Mammary epithelial cell (primary cell): ENCODE data around the gene ASPRV1.

Experiments used
- EZH2 ChIP-seq: IDR thresholded peaks from 2 replicates; pipeline ENCODE4 v1.6.1; 2012; ENCODE audit warnings: low read length, inconsistent platforms, borderline replicate concordance
- TF ChIP-seq, protein P1 (sequence below), 2 donors: IDR thresholded peaks in 1 of 2; conservative IDR thresholded peaks in 1 of 2; 2 replicates each; pipeline ENCODE4 v1.5.1; 2011 to 2012; ENCODE audit warnings: inconsistent platforms in 2 of 2, low read length in 2 of 2, mild to moderate bottlenecking in 2 of 2, control low read depth in 1 of 2, low read depth in 1 of 2; ENCODE audit not compliant: insufficient read depth in 1 of 2; ENCODE audit errors: extremely low read depth in 1 of 2

DNA sequence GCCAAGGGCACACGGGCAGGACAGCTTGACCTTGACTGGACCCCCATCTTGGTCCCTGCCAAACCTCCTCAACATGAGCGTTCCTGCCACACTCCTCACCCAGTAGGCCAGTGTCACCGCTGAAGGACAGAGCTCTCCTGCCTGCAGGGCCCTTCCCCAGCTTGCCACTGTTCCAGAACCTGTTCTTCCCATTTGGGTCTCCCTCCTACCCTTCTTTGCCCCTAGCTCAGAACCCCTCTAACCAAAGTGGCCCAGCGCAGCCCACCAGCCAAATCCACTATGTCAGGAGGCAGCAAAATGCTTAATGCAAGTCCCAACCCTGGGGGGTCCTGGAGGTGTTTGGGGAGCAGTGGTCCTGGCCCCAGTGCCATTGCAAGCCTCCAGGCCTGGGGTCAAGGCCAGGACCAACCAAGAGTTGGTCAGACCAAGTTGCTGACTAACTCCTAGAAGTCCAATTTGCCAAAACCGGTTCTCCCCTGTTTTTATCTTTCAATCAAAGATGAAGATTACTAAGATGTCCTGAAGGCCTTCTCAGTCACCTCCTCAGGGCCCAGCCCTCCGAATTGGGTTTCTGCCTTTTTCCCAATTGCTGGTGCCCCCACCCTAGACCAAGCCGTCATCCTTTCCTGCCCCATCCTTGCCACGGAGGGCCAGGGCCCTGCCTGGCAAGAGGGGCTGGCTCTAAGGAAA lies 4.5 kb upstream of the ASPRV1 start:
- TF ChIP-seq, protein P1, sequence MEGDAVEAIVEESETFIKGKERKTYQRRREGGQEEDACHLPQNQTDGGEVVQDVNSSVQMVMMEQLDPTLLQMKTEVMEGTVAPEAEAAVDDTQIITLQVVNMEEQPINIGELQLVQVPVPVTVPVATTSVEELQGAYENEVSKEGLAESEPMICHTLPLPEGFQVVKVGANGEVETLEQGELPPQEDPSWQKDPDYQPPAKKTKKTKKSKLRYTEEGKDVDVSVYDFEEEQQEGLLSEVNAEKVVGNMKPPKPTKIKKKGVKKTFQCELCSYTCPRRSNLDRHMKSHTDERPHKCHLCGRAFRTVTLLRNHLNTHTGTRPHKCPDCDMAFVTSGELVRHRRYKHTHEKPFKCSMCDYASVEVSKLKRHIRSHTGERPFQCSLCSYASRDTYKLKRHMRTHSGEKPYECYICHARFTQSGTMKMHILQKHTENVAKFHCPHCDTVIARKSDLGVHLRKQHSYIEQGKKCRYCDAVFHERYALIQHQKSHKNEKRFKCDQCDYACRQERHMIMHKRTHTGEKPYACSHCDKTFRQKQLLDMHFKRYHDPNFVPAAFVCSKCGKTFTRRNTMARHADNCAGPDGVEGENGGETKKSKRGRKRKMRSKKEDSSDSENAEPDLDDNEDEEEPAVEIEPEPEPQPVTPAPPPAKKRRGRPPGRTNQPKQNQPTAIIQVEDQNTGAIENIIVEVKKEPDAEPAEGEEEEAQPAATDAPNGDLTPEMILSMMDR (conservative IDR thresholded peaks at IDR 0.05 in 1 of 2, IDR thresholded peaks at IDR 0.05 in 1 of 2; ENCODE audit: extremely low read depth in 1 of 2, insufficient read depth in 1 of 2, low read depth in 1 of 2, low read length in 2 of 2), result no peak
- TF ChIP-seq EZH2, result no peak
